Right atrium auricular region (tissue), 2 donors: Measurements from ENCODE around the gene MTREX. TPM values are rescaled to one million over a fixed set of nuclear protein-coding genes. Genes with fewer than 3 reads are reported as not detected.

Experiments used
- DNase-seq: peaks from one replicate; pipeline ENCODE4 v3.0.0-alpha.2; 2019; ENCODE audit warnings: low spot score
- H3K27ac ChIP-seq, 2 donors: fragments of 200-600 bp; sonication (generic); 1 replicate in 1 of 2; 2 replicates in 1 of 2; pipeline ENCODE4 v1.5.1; 2016 to 2019
- H3K27me3 ChIP-seq, 2 donors: fragments of 200-600 bp; sonication (generic); one replicate each; pipeline versions ENCODE4 v1.5.1 to v1.6.0; 2017 to 2019
- H3K36me3 ChIP-seq: fragments of 200-600 bp; sonication (generic); one replicate; pipeline ENCODE4 v1.5.1; 2016
- H3K4me1 ChIP-seq, 2 donors: fragments of 200-600 bp; sonication (generic); one replicate each; pipeline versions ENCODE4 v1.5.1 to v1.6.0; 2017 to 2019
- H3K4me3 ChIP-seq, 2 donors: fragments of 200-600 bp; sonication (generic); 1 replicate in 1 of 2; 2 replicates in 1 of 2; pipeline ENCODE4 v1.5.1; 2017 to 2019; ENCODE audit warnings: mild to moderate bottlenecking in 1 of 2, moderate library complexity in 1 of 2
- H3K9me3 ChIP-seq, 2 donors: fragments of 200-600 bp; sonication (generic); one replicate each; pipeline ENCODE4 v1.5.1; 2019
- total RNA-seq, 2 donors: library from RNA; depleted of rRNA; stranded (reverse); fragments of >200 nt; gene quantifications; one replicate each; pipeline ENCODE4 v1.1.0, GENCODE V29; 2016
- TF ChIP-seq, protein P1 (sequence below), 2 donors: fragments of 200-600 bp; sonication (generic); IDR thresholded peaks; one replicate each; pipeline ENCODE4 v1.5.1; 2019; ENCODE audit warnings: antibody characterized with exemption in 2 of 2

MTREX gene
- total RNA-seq, 2 donors from 2014 or later: 56.7 to 86.0 TPM

DNA sequence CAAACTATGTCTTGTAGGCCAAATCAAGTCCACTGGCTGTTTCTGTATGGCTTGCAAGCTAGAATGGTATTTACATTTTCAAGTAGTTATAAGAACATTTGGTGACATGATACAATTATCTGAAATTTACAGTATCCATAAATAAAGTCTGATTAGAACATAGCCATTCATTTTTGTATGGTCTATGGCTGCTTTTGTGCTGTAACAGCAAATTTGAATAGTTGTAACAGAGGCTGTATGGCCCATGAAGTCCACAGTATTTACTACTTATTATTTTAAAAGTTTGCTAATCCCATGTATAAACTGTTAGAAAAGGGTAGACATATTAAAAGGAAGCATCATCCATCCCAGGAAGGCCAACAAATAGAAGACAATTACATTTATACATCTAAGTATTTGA lies 18.0 kb upstream of the MTREX start:
- H3K27ac ChIP-seq: no peak overlapping the region
- H3K27me3 ChIP-seq: no peaks in the 10 kb centered on the region
- TF ChIP-seq, protein P1, sequence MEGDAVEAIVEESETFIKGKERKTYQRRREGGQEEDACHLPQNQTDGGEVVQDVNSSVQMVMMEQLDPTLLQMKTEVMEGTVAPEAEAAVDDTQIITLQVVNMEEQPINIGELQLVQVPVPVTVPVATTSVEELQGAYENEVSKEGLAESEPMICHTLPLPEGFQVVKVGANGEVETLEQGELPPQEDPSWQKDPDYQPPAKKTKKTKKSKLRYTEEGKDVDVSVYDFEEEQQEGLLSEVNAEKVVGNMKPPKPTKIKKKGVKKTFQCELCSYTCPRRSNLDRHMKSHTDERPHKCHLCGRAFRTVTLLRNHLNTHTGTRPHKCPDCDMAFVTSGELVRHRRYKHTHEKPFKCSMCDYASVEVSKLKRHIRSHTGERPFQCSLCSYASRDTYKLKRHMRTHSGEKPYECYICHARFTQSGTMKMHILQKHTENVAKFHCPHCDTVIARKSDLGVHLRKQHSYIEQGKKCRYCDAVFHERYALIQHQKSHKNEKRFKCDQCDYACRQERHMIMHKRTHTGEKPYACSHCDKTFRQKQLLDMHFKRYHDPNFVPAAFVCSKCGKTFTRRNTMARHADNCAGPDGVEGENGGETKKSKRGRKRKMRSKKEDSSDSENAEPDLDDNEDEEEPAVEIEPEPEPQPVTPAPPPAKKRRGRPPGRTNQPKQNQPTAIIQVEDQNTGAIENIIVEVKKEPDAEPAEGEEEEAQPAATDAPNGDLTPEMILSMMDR (IDR thresholded peaks at IDR 0.05): no peak
- H3K36me3 ChIP-seq: peaks cover 72% of the 10 kb centered on the region
- DNase-seq: no peak
- no peaks in the 10 kb centered on the region for H3K4me1 ChIP-seq
- no peaks in the 10 kb centered on the region for H3K9me3 ChIP-seq
- no peak overlapping the region for H3K4me3 ChIP-seq

DNA sequence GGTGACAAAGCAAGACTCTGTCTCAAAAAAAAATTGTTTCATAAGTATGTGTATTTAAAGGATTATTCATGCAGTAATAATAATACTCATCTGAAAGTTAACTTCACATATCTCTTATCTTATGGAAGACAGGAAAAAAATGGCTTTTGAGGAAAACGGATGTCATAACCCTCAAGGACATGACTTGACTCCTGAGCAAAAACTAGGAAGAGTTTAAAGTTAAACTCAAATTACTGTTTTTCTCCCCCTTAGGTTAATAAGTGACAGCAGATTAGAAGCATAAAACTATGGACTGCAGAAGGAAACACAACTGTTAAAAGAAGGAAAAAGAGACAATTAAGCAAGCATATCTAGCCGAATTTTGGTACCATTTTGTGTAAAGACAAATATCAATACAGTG lies 16.8 kb upstream of the MTREX start:
- Histone ChIP-seq H3K9me3 (no peaks in the 10 kb centered on the region), H3K4me3 (no peak overlapping the region), H3K27ac (no peak overlapping the region), H3K36me3 (peaks cover 75% of the 10 kb centered on the region), H3K4me1 (no peaks in the 10 kb centered on the region), H3K27me3 (no peaks in the 10 kb centered on the region)
- DNase-seq: no peak
- TF ChIP-seq, protein P1 (IDR thresholded peaks at IDR 0.05): no peak

DNA sequence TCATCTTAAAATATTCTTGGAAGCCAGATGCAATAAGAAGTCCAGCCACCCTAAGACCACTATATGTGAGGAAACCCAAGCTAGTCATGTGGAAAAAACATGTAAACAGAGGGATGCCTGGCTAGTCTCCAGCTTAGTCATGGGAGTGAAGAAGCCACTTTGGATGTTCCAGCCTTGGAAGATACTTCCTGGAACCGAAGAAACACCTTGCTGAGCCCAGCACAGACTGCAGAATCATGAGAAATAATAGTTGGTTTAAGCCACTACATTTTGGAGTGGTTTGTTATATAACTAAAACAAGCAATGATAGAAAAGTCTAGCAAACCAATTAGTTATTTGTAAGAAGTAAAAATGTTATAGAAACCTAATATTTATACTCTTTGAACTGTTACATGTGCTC lies 12.9 kb upstream of the MTREX start:
- no peak overlapping the region for H3K27ac ChIP-seq
- no peak for DNase-seq
- H3K4me3 ChIP-seq: no peak overlapping the region
- no peaks in the 10 kb centered on the region for H3K9me3 ChIP-seq
- TF ChIP-seq, protein P1 (IDR thresholded peaks at IDR 0.05): no peak
- H3K4me1 ChIP-seq: no peaks in the 10 kb centered on the region
- H3K27me3 ChIP-seq: no peaks in the 10 kb centered on the region
- peaks cover 55% of the 10 kb centered on the region for H3K36me3 ChIP-seq

DNA sequence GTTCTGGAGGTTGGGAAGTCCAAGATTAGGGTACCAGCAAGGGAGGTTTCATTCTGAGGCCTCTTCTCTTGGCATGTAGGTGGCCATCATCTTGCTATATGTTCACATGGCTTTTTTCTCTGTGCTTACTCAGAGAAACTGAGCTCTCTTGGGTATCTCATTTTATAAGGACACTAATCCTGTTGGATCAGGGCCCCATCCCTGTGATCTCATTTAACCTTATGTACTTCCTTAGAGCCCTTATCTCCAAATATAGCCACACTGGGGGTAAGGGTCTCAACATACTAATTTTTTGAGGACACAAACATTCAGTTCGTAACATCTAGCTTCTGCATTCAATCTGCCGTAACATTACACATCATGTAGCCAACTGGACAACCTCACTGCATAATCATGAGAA lies 6.9 kb upstream of the MTREX start:
- Histone ChIP-seq H3K36me3 (peaks cover 8% of the 10 kb centered on the region), H3K9me3 (peaks cover 0 to 4% of the 10 kb centered on the region in 2 donors), H3K4me3 (no peak overlapping the region), H3K27ac (no peak overlapping the region), H3K27me3 (no peaks in the 10 kb centered on the region), H3K4me1 (peaks cover 0 to 21% of the 10 kb centered on the region in 2 donors)
- no peak for DNase-seq
- TF ChIP-seq, protein P1 (IDR thresholded peaks at IDR 0.05): no peak

DNA sequence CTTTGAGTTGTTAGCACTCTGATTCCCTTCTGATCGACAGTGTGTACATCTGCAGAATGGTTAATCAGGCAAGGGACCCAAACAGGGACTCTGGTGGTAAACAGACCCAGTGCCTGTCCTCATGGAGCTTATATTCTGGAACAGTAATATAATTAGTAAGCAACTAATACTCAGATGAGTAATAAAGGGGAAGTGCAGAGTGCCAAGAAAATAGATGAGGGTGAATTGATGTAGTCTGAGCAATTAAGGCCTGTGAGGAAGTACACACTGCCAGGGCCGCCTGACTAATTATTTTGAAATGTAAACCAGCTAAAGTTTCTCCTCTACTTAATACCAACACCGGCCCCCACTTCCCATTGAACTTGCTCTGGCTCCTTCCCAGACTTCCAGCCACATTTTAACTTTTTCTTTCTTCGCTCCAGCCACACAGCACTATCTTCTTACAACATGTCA lies 4.5 kb upstream of the MTREX start:
- no peak for DNase-seq
- peaks cover 6% of the 10 kb centered on the region for H3K36me3 ChIP-seq
- H3K4me3 ChIP-seq: no peak overlapping the region
- H3K4me1 ChIP-seq: peaks cover 0 to 31% of the 10 kb centered on the region in 2 donors
- no peaks in the 10 kb centered on the region for H3K27me3 ChIP-seq
- peak overlapping the region in 1 of 2 donors; percentile 12 for H3K27ac ChIP-seq
- TF ChIP-seq, protein P1 (IDR thresholded peaks at IDR 0.05): no peak
- H3K9me3 ChIP-seq: peaks cover 0 to 4% of the 10 kb centered on the region in 2 donors

DNA sequence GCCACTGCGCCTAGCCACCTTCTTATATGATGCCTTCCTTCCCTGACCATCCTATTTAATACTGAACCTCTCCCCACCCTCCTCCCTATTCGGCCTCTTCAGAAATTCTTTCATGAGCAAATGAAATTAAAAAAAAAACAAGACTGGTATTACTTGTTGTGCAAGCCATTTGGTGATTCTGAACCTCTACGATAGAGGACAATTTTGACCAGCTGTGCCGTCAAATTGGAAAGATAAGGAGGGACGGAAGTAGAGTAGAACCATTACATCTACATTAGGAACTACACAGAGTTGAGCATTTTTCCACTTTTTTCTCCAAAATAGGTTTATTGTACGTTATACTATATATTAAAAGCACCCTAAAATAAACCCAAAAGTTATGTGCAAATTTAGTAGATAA lies 3.2 kb upstream of the MTREX start:
- Histone ChIP-seq H3K27me3 (no peaks in the 10 kb centered on the region), H3K36me3 (peaks cover 6% of the 10 kb centered on the region), H3K4me1 (peaks cover 0 to 42% of the 10 kb centered on the region in 2 donors), H3K9me3 (peaks cover 0 to 4% of the 10 kb centered on the region in 2 donors), H3K4me3 (no peak overlapping the region), H3K27ac (no peak overlapping the region)
- DNase-seq: no peak
- TF ChIP-seq, protein P1 (IDR thresholded peaks at IDR 0.05): no peak
